Measurements from ENCODE around the gene NCAPH2. TPM values are rescaled to one million over a fixed set of nuclear protein-coding genes. Genes with fewer than 3 reads are reported as not detected.
"Not testable (repeated sequence)": the region's sequence is repeated elsewhere in the genome, so short reads cannot be mapped to it uniquely, and the experiment has no call there.

The NCAPH2 gene
- total RNA-seq, 2 donors from 2014 or later: 43.7 to 59.6 TPM

- Histone ChIP-seq H3K36me3 (no peaks in the 10 kb centered on the region), H3K27ac (peak overlapping the region; percentile 65 to 83), H3K4me1 (replicated peaks) (peaks cover 8% of the 10 kb centered on the region), H3K9me3 (no peaks in the 10 kb centered on the region), H3K27me3 (replicated peaks; ENCODE audit: insufficient read depth) (no peaks in the 10 kb centered on the region), H3K4me3 (peak overlapping the region; percentile 36 to 43)
- intact Hi-C loops (cut with DNase I): no loop called here
- peak; percentile 66 for TF ChIP-seq POLR2A (IDR thresholded peaks at IDR 0.05)
- no peak for TF ChIP-seq CTCF (IDR thresholded peaks at IDR 0.05)
- peak; percentile 50 for TF ChIP-seq POLR2AphosphoS5 (IDR thresholded peaks at IDR 0.05)
- DNase-seq (ENCODE audit: low spot score): peak; percentile 74
- 4% methylated on average over 34 of the region's 56 CpGs for WGBS
Observed at GRCh38 chr22:50531962-50532674, 24.1 kb downstream of the NCAPH2 start.

- H3K9me3 ChIP-seq: no peaks in the 10 kb centered on the region
- peaks cover 8% of the 10 kb centered on the region for H3K4me1 ChIP-seq (replicated peaks)
- intact Hi-C loops (cut with DNase I): no loop called here
- 65% methylated on average over 19 of the region's 19 CpGs for WGBS
- H3K27me3 ChIP-seq (replicated peaks; ENCODE audit: insufficient read depth): no peaks in the 10 kb centered on the region
- TF ChIP-seq CTCF (IDR thresholded peaks at IDR 0.05) (no peak), POLR2A (IDR thresholded peaks at IDR 0.05) (no peak), POLR2AphosphoS5 (IDR thresholded peaks at IDR 0.05) (no peak)
- no peak overlapping the region for H3K4me3 ChIP-seq
- H3K27ac ChIP-seq: peak overlapping the region; percentile 65 to 83
- no peaks in the 10 kb centered on the region for H3K36me3 ChIP-seq
- DNase-seq (ENCODE audit: low spot score): no peak
Observed at GRCh38 chr22:50532824-50533796, 25.1 kb downstream of the NCAPH2 start.

GRCh38 chr22:50533856-50534711, 26.1 kb downstream of the NCAPH2 start:
- DNase-seq (ENCODE audit: low spot score); intact Hi-C loops (cut with DNase I); H3K4me3 ChIP-seq; H3K9me3 ChIP-seq; H3K36me3 ChIP-seq; H3K27me3 ChIP-seq (replicated peaks; ENCODE audit: insufficient read depth); H3K4me1 ChIP-seq (replicated peaks): not testable (repeated sequence)
- H3K27ac ChIP-seq: peak overlapping the region in 1 of 2 donors; percentile 42
- 37% methylated on average over 21 of the region's 21 CpGs for WGBS

GRCh38 chr22:50535113-50535512, 27.1 kb downstream of the NCAPH2 start:
- intact Hi-C loops (cut with DNase I): no loop called here
- no peak overlapping the region for H3K27ac ChIP-seq
- H3K27me3 ChIP-seq (replicated peaks; ENCODE audit: insufficient read depth): no peaks in the 10 kb centered on the region
- no peak for DNase-seq (ENCODE audit: low spot score)
- TF ChIP-seq CTCF (IDR thresholded peaks at IDR 0.05): no peak
- no peak for TF ChIP-seq POLR2A (IDR thresholded peaks at IDR 0.05)
- TF ChIP-seq POLR2AphosphoS5 (IDR thresholded peaks at IDR 0.05): no peak
- no peak overlapping the region for H3K4me3 ChIP-seq
- H3K36me3 ChIP-seq: no peaks in the 10 kb centered on the region
- H3K9me3 ChIP-seq: no peaks in the 10 kb centered on the region
- 90% methylated on average over 8 of the region's 8 CpGs for WGBS
- peaks cover 8% of the 10 kb centered on the region for H3K4me1 ChIP-seq (replicated peaks)

GRCh38 chr22:50536226-50536625, 28.2 kb downstream of the NCAPH2 start:
- no peak for DNase-seq (ENCODE audit: low spot score)
- Histone ChIP-seq H3K9me3 (no peaks in the 10 kb centered on the region), H3K4me1 (replicated peaks) (peaks cover 4% of the 10 kb centered on the region), H3K4me3 (no peak overlapping the region), H3K27ac (no peak overlapping the region), H3K27me3 (replicated peaks; ENCODE audit: insufficient read depth) (no peaks in the 10 kb centered on the region), H3K36me3 (no peaks in the 10 kb centered on the region)
- intact Hi-C loops (cut with DNase I): no loop called here
- 73% methylated on average over 3 of the region's 3 CpGs for WGBS
- TF ChIP-seq POLR2AphosphoS5 (IDR thresholded peaks at IDR 0.05) (no peak), CTCF (IDR thresholded peaks at IDR 0.05) (no peak), POLR2A (IDR thresholded peaks at IDR 0.05) (no peak)
